ENCODE results near the gene C17orf113. TPM values are rescaled to one million over a fixed set of nuclear protein-coding genes. Genes with fewer than 3 reads are reported as not detected.

Gene C17orf113
- total RNA-seq, 4 donors from 2014 or later, result under 0.01 to 1.2 (median 0.67) TPM

- no peak for TF ChIP-seq EP300 (IDR thresholded peaks at IDR 0.05)
- no peak for TF ChIP-seq POLR2AphosphoS5 (IDR thresholded peaks at IDR 0.05)
- no peak for TF ChIP-seq POLR2A (IDR thresholded peaks at IDR 0.05; ENCODE audit: low read depth)
- TF ChIP-seq CTCF (IDR thresholded peaks at IDR 0.05), result no peak
- no peak overlapping the region for H3K4me3 ChIP-seq
- WGBS, result 44% methylated on average over 6 of the region's 6 CpGs
- no peak overlapping the region for H3K27ac ChIP-seq (replicated peaks in 1 of 4)
- H3K36me3 ChIP-seq, result no peaks in the 10 kb centered on the region
- H3K27me3 ChIP-seq, result peaks cover 0 to 56% (median 7%) of the 10 kb centered on the region in 4 donors
- peaks cover 0 to 6% (median 2%) of the 10 kb centered on the region in 4 donors for H3K4me1 ChIP-seq
- DNase-seq (ENCODE audit: extremely low spot score), result no peak
- no peaks in the 10 kb centered on the region for H3K9me3 ChIP-seq
- intact Hi-C loops (cut with DNase I), result no loop called here
These were observed 18.8 kb downstream of the C17orf113 start for GRCh38 chr17:42031584-42031983.

- no peak overlapping the region for H3K27ac ChIP-seq (replicated peaks in 1 of 4)
- no peak overlapping the region for H3K4me3 ChIP-seq
- WGBS, result 69% methylated on average over 7 of the region's 7 CpGs
- no peaks in the 10 kb centered on the region for H3K9me3 ChIP-seq
- peaks cover 0 to 42% (median 7%) of the 10 kb centered on the region in 4 donors for H3K27me3 ChIP-seq
- H3K36me3 ChIP-seq, result peaks cover 4 to 7% (median 5%) of the 10 kb centered on the region in 4 donors
- peaks cover 15 to 27% (median 19%) of the 10 kb centered on the region in 4 donors for H3K4me1 ChIP-seq
- intact Hi-C loops (cut with DNase I), result no loop called here
- no peak for TF ChIP-seq EP300 (IDR thresholded peaks at IDR 0.05)
- TF ChIP-seq CTCF (IDR thresholded peaks at IDR 0.05), result no peak
- no peak for TF ChIP-seq POLR2AphosphoS5 (IDR thresholded peaks at IDR 0.05)
- no peak for TF ChIP-seq POLR2A (IDR thresholded peaks at IDR 0.05; ENCODE audit: low read depth)
- no peak for DNase-seq (ENCODE audit: extremely low spot score)
These were observed 21.6 kb downstream of the C17orf113 start for GRCh38 chr17:42028791-42029127.

GRCh38 chr17:42027961-42028790, 22.2 kb downstream of the C17orf113 start:
- no peak overlapping the region for H3K27ac ChIP-seq (replicated peaks in 1 of 4)
- peaks cover 10 to 13% (median 11%) of the 10 kb centered on the region in 4 donors for H3K36me3 ChIP-seq
- H3K4me1 ChIP-seq, result peaks cover 18 to 27% (median 19%) of the 10 kb centered on the region in 4 donors
- TF ChIP-seq POLR2AphosphoS5 (IDR thresholded peaks at IDR 0.05) (no peak), CTCF (IDR thresholded peaks at IDR 0.05) (no peak)
- H3K27me3 ChIP-seq, result peaks cover 0 to 36% (median 7%) of the 10 kb centered on the region in 4 donors
- no peaks in the 10 kb centered on the region for H3K9me3 ChIP-seq
- no peak overlapping the region for H3K4me3 ChIP-seq
- DNase-seq (ENCODE audit: extremely low spot score), result no peak
- intact Hi-C loops (cut with DNase I), result loop anchor here (2.0 kb wide), 1 partner anchor 89 kb away; no protein-coding TSS in a partner anchor
- 58% methylated on average over 9 of the region's 19 CpGs for WGBS

- intact Hi-C loops (cut with DNase I), result loop anchor here (2.0 kb wide), 1 partner anchor 89 kb away; no protein-coding TSS in a partner anchor
These were observed 22.9 kb downstream of the C17orf113 start for GRCh38 chr17:42027590-42027889.

More at GRCh38 chr17:42027590-42027889, 22.9 kb downstream of the C17orf113 start:
- Histone ChIP-seq H3K27me3 (peaks cover 0 to 34% (median 7%) of the 10 kb centered on the region in 4 donors), H3K9me3 (no peaks in the 10 kb centered on the region), H3K4me1 (peaks cover 18 to 27% (median 19%) of the 10 kb centered on the region in 4 donors), H3K27ac (replicated peaks in 1 of 4) (no peak overlapping the region), H3K4me3 (no peak overlapping the region), H3K36me3 (peaks cover 13 to 19% (median 18%) of the 10 kb centered on the region in 4 donors)
- no peak for DNase-seq (ENCODE audit: extremely low spot score)
- WGBS, result 100% methylated on average over 1 of the region's 5 CpGs
- TF ChIP-seq POLR2A (IDR thresholded peaks at IDR 0.05; ENCODE audit: low read depth) (no peak), EP300 (IDR thresholded peaks at IDR 0.05) (no peak), CTCF (IDR thresholded peaks at IDR 0.05) (no peak), POLR2AphosphoS5 (IDR thresholded peaks at IDR 0.05) (no peak)

All from esophagus muscularis mucosa (tissue), 4 donors.